HL-60 (cell line): Measurements from ENCODE around the gene GNS.

Experiments used
- DNase-seq, 2 experiments: peaks; one replicate each; pipeline ENCODE4 v3.0.0-alpha.2; 2010 to 2020; ENCODE audit warnings: low read depth in 1 of 2, low spot score in 1 of 2
- H3K27ac ChIP-seq: fragments of 250-450 bp; sonication (Bioruptor Pico); replicated peaks from 2 replicates; pipeline ENCODE4 v1.5.1; 2020; ENCODE audit warnings: mild to moderate bottlenecking, moderate library complexity
- H3K27me3 ChIP-seq: fragments of 250-450 bp; sonication (Bioruptor Pico); 2 replicates; pipeline ENCODE4 v1.5.1; 2021; ENCODE audit warnings: mild to moderate bottlenecking, moderate library complexity; ENCODE audit not compliant: insufficient read depth, poor library complexity, severe bottlenecking
- H3K4me3 ChIP-seq: replicated peaks from 2 replicates; pipeline ENCODE4 v1.5.1; 2011; ENCODE audit warnings: mild to moderate bottlenecking, control low read depth, low read length; ENCODE audit not compliant: insufficient read depth
- GABPA ChIP-seq: IDR thresholded peaks from 2 replicates; pipeline ENCODE4 v1.6.1; 2012; ENCODE audit warnings: low read depth
- POLR2AphosphoS5 ChIP-seq: IDR thresholded peaks from 2 replicates; pipeline ENCODE4 v1.6.1; 2012; ENCODE audit warnings: low read depth
- SPI1 ChIP-seq: IDR thresholded peaks from 2 replicates; pipeline ENCODE4 v1.6.1; 2012; ENCODE audit warnings: low read depth, mild to moderate bottlenecking, borderline replicate concordance
- TF ChIP-seq, protein P1 (sequence below): IDR thresholded peaks from one replicate; pipeline ENCODE4 v1.5.1; 2011; ENCODE audit warnings: low read length, control low read depth, inconsistent platforms; ENCODE audit not compliant: insufficient read depth
- TF ChIP-seq, protein P2 (sequence below): IDR thresholded peaks from 2 replicates; pipeline ENCODE4 v1.6.1; 2012; ENCODE audit warnings: low read depth; ENCODE audit not compliant: insufficient replicate concordance

GNS gene

DNA sequence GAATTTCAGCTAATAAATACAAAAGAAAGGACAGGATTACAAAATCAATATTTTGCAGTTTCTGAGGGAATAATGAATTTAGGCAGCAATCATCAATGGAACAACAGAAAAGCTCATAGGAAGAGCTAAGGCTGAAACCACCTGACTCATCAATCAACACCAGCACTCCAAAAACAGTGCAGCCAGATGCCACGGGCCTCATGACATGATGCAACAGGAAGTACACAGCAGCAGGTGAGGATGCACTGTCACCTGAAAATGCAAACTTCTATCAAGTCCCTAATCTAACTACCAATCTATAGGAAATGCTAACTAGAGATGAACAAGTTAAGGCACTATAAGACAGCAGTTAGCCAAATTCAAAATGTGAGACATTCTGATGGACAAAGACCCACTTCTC, 21.7 kb downstream of the GNS start:
- DNase-seq, result no peak
- no peak overlapping the region for H3K4me3 ChIP-seq
- H3K27me3 ChIP-seq, result no peaks in the 10 kb centered on the region
- H3K27ac ChIP-seq, result no peak overlapping the region
- TF ChIP-seq, protein P1, sequence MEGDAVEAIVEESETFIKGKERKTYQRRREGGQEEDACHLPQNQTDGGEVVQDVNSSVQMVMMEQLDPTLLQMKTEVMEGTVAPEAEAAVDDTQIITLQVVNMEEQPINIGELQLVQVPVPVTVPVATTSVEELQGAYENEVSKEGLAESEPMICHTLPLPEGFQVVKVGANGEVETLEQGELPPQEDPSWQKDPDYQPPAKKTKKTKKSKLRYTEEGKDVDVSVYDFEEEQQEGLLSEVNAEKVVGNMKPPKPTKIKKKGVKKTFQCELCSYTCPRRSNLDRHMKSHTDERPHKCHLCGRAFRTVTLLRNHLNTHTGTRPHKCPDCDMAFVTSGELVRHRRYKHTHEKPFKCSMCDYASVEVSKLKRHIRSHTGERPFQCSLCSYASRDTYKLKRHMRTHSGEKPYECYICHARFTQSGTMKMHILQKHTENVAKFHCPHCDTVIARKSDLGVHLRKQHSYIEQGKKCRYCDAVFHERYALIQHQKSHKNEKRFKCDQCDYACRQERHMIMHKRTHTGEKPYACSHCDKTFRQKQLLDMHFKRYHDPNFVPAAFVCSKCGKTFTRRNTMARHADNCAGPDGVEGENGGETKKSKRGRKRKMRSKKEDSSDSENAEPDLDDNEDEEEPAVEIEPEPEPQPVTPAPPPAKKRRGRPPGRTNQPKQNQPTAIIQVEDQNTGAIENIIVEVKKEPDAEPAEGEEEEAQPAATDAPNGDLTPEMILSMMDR, result no peak
- TF ChIP-seq, protein P2, sequence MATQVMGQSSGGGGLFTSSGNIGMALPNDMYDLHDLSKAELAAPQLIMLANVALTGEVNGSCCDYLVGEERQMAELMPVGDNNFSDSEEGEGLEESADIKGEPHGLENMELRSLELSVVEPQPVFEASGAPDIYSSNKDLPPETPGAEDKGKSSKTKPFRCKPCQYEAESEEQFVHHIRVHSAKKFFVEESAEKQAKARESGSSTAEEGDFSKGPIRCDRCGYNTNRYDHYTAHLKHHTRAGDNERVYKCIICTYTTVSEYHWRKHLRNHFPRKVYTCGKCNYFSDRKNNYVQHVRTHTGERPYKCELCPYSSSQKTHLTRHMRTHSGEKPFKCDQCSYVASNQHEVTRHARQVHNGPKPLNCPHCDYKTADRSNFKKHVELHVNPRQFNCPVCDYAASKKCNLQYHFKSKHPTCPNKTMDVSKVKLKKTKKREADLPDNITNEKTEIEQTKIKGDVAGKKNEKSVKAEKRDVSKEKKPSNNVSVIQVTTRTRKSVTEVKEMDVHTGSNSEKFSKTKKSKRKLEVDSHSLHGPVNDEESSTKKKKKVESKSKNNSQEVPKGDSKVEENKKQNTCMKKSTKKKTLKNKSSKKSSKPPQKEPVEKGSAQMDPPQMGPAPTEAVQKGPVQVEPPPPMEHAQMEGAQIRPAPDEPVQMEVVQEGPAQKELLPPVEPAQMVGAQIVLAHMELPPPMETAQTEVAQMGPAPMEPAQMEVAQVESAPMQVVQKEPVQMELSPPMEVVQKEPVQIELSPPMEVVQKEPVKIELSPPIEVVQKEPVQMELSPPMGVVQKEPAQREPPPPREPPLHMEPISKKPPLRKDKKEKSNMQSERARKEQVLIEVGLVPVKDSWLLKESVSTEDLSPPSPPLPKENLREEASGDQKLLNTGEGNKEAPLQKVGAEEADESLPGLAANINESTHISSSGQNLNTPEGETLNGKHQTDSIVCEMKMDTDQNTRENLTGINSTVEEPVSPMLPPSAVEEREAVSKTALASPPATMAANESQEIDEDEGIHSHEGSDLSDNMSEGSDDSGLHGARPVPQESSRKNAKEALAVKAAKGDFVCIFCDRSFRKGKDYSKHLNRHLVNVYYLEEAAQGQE, result no peak
- TF ChIP-seq SPI1 (no peak), GABPA (no peak), POLR2AphosphoS5 (no peak)

DNA sequence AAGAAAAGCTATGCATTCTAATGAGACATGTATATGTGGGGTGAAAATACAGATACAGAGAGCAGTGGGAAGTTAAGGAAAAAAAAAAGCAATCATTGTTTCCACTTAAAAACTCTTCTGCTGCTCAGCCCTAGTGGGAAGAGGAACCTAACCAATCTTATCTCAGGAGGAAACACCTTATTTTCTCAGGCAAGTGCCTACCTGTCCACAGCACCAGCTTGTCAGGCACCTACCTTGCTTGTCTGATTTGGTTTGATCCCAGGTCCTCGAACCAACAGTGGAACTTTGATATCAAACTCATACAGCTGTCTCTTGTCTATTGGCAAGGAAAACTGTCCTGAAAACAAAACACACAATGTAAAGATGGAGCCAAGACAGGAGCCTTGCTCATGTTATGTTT, 22.4 kb downstream of the GNS start:
- H3K4me3 ChIP-seq, result no peak overlapping the region
- no peak overlapping the region for H3K27ac ChIP-seq
- TF ChIP-seq SPI1 (no peak), POLR2AphosphoS5 (no peak), GABPA (no peak)
- TF ChIP-seq, protein P1, result no peak
- TF ChIP-seq, protein P2, result no peak
- DNase-seq, result no peak
- H3K27me3 ChIP-seq, result no peaks in the 10 kb centered on the region

DNA sequence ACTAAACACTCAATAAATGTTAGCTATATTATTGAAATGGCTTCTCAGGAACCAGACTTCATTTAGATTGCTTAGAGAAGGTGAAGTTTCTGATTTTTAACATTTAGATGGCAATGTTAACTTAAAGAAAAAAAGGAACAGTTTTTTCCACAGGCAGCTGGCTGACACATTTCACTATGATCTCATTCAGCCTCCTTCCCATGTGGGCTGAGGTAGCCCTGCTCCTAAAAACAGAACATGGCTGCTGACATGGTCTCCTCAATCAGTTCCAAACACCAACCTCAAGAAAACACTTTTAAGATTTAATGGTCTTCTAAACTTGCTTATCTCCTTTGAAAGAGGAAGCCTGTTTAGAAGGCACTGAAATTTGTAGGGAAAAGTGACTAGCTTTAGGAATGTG, 23.8 kb downstream of the GNS start:
- Histone ChIP-seq H3K27me3 (no peaks in the 10 kb centered on the region), H3K4me3 (no peak overlapping the region), H3K27ac (no peak overlapping the region)
- TF ChIP-seq, protein P1, result no peak
- TF ChIP-seq POLR2AphosphoS5 (no peak), SPI1 (no peak), GABPA (no peak)
- TF ChIP-seq, protein P2, result no peak
- no peak for DNase-seq
